PC-3 (cell line): ENCODE data around the gene IFT122. TPM values are rescaled to one million over a fixed set of nuclear protein-coding genes. Genes with fewer than 3 reads are reported as not detected.

Experiments
- ATAC-seq: fragments of 200-7000 bp; cut with Tn5 transposase; 2 replicates; pipeline ENCODE4 v1.9.1; 2020; ENCODE audit warnings: mild to moderate bottlenecking, moderate library complexity
- BruUV-seq: library from RNA; stranded (reverse); fragments of 400-500 nt; replicated peaks from 2 replicates; lab custom pipeline; 2021; lab: Mats Ljungman, UMichigan
- CTCF ChIA-PET: fragments of 300-600 bp; sonication (Branson Sonifier 250); formaldehyde crosslinking; loops from one replicate; lab custom pipeline; 2022; ENCODE audit warnings: antibody characterized with exemption; lab: Charles Lee
- POLR2A ChIA-PET: fragments of 300-600 bp; sonication (Branson Sonifier 250); formaldehyde crosslinking; loops from one replicate; lab custom pipeline; 2022; ENCODE audit warnings: antibody characterized with exemption; ENCODE audit not compliant: unreplicated experiment; lab: Charles Lee
- DNase-seq: peaks from one replicate; pipeline ENCODE4 v3.0.0-alpha.2; 2015
- H2AFZ ChIP-seq: fragments of 300-600 bp; sonication (generic); 2 replicates; pipeline ENCODE4 v1.6.0; 2016; ENCODE audit warnings: antibody characterized with exemption, low read length
- H3F3A ChIP-seq: fragments of 300-600 bp; sonication (generic); one replicate; pipeline ENCODE4 v1.6.0; 2017; ENCODE audit warnings: antibody characterized with exemption, low read length, control low read depth, mild to moderate bottlenecking; ENCODE audit not compliant: unreplicated experiment
- H3K27ac ChIP-seq: fragments of 300-600 bp; sonication (generic); 2 replicates; pipeline ENCODE4 v1.5.1; 2016; ENCODE audit warnings: mild to moderate bottlenecking, low read length
- H3K27me3 ChIP-seq: fragments of 300-600 bp; sonication (generic); 2 replicates; pipeline ENCODE4 v1.6.1; 2016; ENCODE audit warnings: low read length, mixed read lengths
- H3K36me3 ChIP-seq: fragments of 300-600 bp; sonication (generic); 2 replicates; pipeline ENCODE4 v1.6.1; 2016; ENCODE audit warnings: low read depth, mixed run types, low read length, mixed read lengths
- H3K4me1 ChIP-seq: fragments of 300-600 bp; sonication (generic); 2 replicates; pipeline ENCODE4 v1.5.1; 2016; ENCODE audit warnings: low read length; ENCODE audit not compliant: insufficient read depth
- H3K4me2 ChIP-seq: fragments of 300-600 bp; sonication (generic); 2 replicates; pipeline ENCODE4 v1.6.0; 2016; ENCODE audit warnings: low read length
- H3K4me3 ChIP-seq: fragments of 300-600 bp; sonication (generic); 2 replicates; pipeline ENCODE4 v1.5.1; 2016; ENCODE audit warnings: mild to moderate bottlenecking, low read length, mixed read lengths
- H3K79me2 ChIP-seq: fragments of 300-600 bp; sonication (generic); 2 replicates; pipeline ENCODE4 v1.6.1; 2017; ENCODE audit warnings: low read length, mixed read lengths
- H3K9ac ChIP-seq: fragments of 300-600 bp; sonication (generic); 2 replicates; pipeline ENCODE4 v1.6.0; 2016; ENCODE audit warnings: mild to moderate bottlenecking, low read length
- H3K9me2 ChIP-seq: fragments of 300-600 bp; sonication (generic); replicated peaks from 2 replicates; pipeline ENCODE4 v1.6.1; 2016; ENCODE audit warnings: mixed run types, low read length, mixed read lengths
- H3K9me3 ChIP-seq: fragments of 300-600 bp; sonication (generic); 2 replicates; pipeline ENCODE4 v1.6.1; 2016; ENCODE audit warnings: low read length, mixed read lengths
- H4K20me1 ChIP-seq: fragments of 300-600 bp; sonication (generic); 2 replicates; pipeline ENCODE4 v1.6.1; 2016; ENCODE audit warnings: low read length, mixed read lengths
- CTCF ChIP-seq: fragments of 300-600 bp; sonication (generic); conservative IDR thresholded peaks from 2 replicates; pipeline ENCODE4 v1.5.1; 2017; ENCODE audit warnings: antibody characterized with exemption, low read depth, mild to moderate bottlenecking, low read length
- EZH2 ChIP-seq: fragments of 300-600 bp; sonication (generic); IDR thresholded peaks from one replicate; pipeline ENCODE4 v1.6.1; 2017; ENCODE audit warnings: antibody characterized with exemption, mild to moderate bottlenecking, low read length; ENCODE audit not compliant: unreplicated experiment
- EZH2phosphoT487 ChIP-seq: fragments of 300-600 bp; sonication (generic); IDR thresholded peaks from 2 replicates; pipeline ENCODE4 v1.6.1; 2018; ENCODE audit warnings: mild to moderate bottlenecking, antibody characterized with exemption, low read length, borderline replicate concordance
- intact Hi-C: fragments of 100-400 bp; cut with micrococcal nuclease; formaldehyde crosslinking; loops from 2 replicates; pipeline ENCODE4 v1.9.0; 2023
- total RNA-seq: library from RNA; depleted of rRNA; stranded (reverse); fragments of >200 nt; gene quantifications from 2 replicates; pipeline ENCODE4 v1.2.3, GENCODE V29; 2014

IFT122 gene
- total RNA-seq, 1 experiment from 2014 or later, result 10.2 TPM

- Histone ChIP-seq H3K9ac (no peak overlapping the region), H3K79me2 (no peaks in the 10 kb centered on the region), H3K4me1 (no peaks in the 10 kb centered on the region), H3K9me3 (no peaks in the 10 kb centered on the region), H2AFZ (no peak overlapping the region), H3K27ac (no peak overlapping the region), H3K36me3 (no peaks in the 10 kb centered on the region), H4K20me1 (no peaks in the 10 kb centered on the region), H3F3A (no peaks in the 10 kb centered on the region), H3K4me2 (no peak overlapping the region), H3K9me2 (no peaks in the 10 kb centered on the region), H3K27me3 (no peaks in the 10 kb centered on the region), H3K4me3 (no peak overlapping the region)
- no peak for ATAC-seq
- intact Hi-C loops, result no loop called here
- CTCF ChIA-PET, result no interaction called here
- no TSS peak for BruUV-seq
- DNase-seq, result no peak
- no peak for TF ChIP-seq CTCF
- POLR2A ChIA-PET, result no interaction called here
Observed at GRCh38 chr3:129525341-129525968, 85.4 kb downstream of the IFT122 start.

GRCh38 chr3:129526121-129526900 lies 86.3 kb downstream of the IFT122 start:
- no peak overlapping the region for H3K9ac ChIP-seq
- CTCF ChIA-PET, result no interaction called here
- H3F3A ChIP-seq, result no peaks in the 10 kb centered on the region
- no peak overlapping the region for H2AFZ ChIP-seq
- TF ChIP-seq EZH2phosphoT487, result no peak
- no peak for TF ChIP-seq CTCF
- no peak for TF ChIP-seq EZH2
- no peaks in the 10 kb centered on the region for H3K4me1 ChIP-seq
- DNase-seq, result no peak
- POLR2A ChIA-PET, result no interaction called here
- H3K9me2 ChIP-seq, result no peaks in the 10 kb centered on the region
- BruUV-seq, result no TSS peak
- H3K27ac ChIP-seq, result no peak overlapping the region
- no peak for ATAC-seq
- H3K79me2 ChIP-seq, result no peaks in the 10 kb centered on the region
- no peaks in the 10 kb centered on the region for H4K20me1 ChIP-seq
- H3K4me2 ChIP-seq, result no peak overlapping the region
- intact Hi-C loops, result no loop called here
- no peak overlapping the region for H3K4me3 ChIP-seq
- H3K27me3 ChIP-seq, result no peaks in the 10 kb centered on the region
- no peaks in the 10 kb centered on the region for H3K9me3 ChIP-seq
- no peaks in the 10 kb centered on the region for H3K36me3 ChIP-seq

- ChIA-PET POLR2A (no interaction called here), CTCF (no interaction called here)
- Histone ChIP-seq H3F3A (no peaks in the 10 kb centered on the region), H3K9me3 (no peaks in the 10 kb centered on the region), H3K4me1 (no peaks in the 10 kb centered on the region), H3K27me3 (no peaks in the 10 kb centered on the region), H3K4me2 (no peak overlapping the region), H3K9me2 (no peaks in the 10 kb centered on the region), H3K4me3 (no peak overlapping the region), H3K9ac (no peak overlapping the region), H3K79me2 (no peaks in the 10 kb centered on the region), H2AFZ (no peak overlapping the region), H3K36me3 (no peaks in the 10 kb centered on the region), H4K20me1 (no peaks in the 10 kb centered on the region), H3K27ac (no peak overlapping the region)
- ATAC-seq, result no peak
- no peak for DNase-seq
- TF ChIP-seq CTCF (no peak), EZH2 (no peak), EZH2phosphoT487 (no peak)
- no TSS peak for BruUV-seq
- intact Hi-C loops, result no loop called here
Observed at GRCh38 chr3:129527262-129527661, 87.2 kb downstream of the IFT122 start.
